ENCODE results near the gene GJB2.
A peak's percentile ranks its signal among the peaks of the same experiment; 100 is the strongest.

The GJB2 gene

DNA sequence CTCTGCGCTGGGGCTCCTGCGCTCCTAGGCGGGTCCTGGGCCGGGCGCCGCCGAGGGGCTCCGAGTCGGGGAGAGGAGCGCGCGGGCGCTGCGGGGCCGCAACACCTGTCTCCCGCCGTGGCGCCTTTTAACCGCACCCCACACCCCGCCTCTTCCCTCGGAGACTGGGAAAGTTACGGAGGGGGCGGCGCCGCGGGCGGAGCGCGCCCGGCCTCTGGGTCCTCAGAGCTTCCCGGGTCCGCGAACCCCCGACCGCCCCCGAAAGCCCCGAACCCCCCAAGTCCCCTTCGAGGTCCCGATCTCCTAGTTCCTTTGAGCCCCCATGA lies at the start of gene GJB2:
Gene GJB2 (minus strand): TSS at position 103 of the 326 bp plus-strand sequence. CDS start 3,357 bp downstream, outside the sequence.
- peak within 1 kb of the TSS; percentile 81 to 86 for H3K4me3 Mint-ChIP-seq
- H3K9me3 Mint-ChIP-seq, result no peaks in the 10 kb centered on the region
- DNase-seq (no peak), ATAC-seq (replicated peaks) (peak in 1 of 2 donors; percentile 4)
- H3K27me3 Mint-ChIP-seq, result peaks cover 48 to 50% of the 10 kb centered on the region in 2 donors
- peaks cover 21 to 31% of the 10 kb centered on the region in 2 donors for H3K4me1 Mint-ChIP-seq
- H3K36me3 Mint-ChIP-seq, result peaks cover 0 to 6% of the 10 kb centered on the region in 2 donors
- H3K27ac Mint-ChIP-seq, result peak within 1 kb of the TSS; percentile 31

DNA sequence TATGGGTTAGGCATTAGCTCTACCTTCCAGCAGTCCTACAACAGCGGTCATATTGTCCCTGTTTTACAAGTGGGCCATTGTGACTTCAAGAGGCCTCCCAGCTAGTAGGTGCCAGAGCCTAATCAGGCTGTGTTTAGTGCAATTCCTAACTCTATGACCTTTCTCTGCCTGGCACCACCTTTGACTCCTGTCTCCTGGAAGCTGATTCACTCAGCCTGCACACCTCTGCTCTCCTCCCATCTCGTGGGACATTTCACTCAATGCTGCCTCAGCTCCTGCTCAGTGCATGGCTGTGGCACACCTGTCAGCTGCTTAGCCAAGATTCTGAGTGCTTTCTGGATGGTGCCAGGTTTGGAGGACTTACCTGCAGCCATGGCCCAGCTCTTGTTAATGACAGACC lies 48.9 kb upstream of the GJB2 start:
- Mint-ChIP-seq H3K27me3 (peaks cover 34 to 36% of the 10 kb centered on the region in 2 donors), H3K4me3 (no peak overlapping the region), H3K27ac (no peak overlapping the region), H3K36me3 (no peaks in the 10 kb centered on the region), H3K4me1 (no peaks in the 10 kb centered on the region), H3K9me3 (peaks cover 6% of the 10 kb centered on the region in 2 donors)
- ATAC-seq (replicated peaks) (no peak), DNase-seq (no peak)

DNA sequence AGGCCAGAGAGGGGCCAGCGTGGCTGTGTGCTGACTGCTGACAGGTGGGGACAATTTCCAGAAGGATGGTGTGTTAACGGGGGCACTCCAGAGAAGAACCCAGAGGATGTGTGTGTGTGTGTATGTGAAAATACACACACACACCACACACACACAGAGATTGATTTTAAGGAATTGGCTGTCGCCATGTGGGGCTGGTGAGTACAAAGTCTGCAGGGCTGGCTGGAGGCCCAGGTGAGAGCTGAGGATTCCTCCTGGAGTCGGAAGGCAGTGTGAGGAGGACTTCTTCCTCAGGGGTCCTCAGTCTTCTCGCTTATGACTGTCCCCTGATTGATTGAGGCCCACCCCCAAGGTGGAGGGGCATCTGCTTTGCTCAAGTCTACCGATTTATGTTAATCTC lies 47.0 kb upstream of the GJB2 start:
- no peak overlapping the region for H3K27ac Mint-ChIP-seq
- H3K4me1 Mint-ChIP-seq, result no peaks in the 10 kb centered on the region
- peaks cover 37 to 39% of the 10 kb centered on the region in 2 donors for H3K27me3 Mint-ChIP-seq
- DNase-seq (no peak), ATAC-seq (replicated peaks) (no peak)
- peaks cover 5 to 6% of the 10 kb centered on the region in 2 donors for H3K9me3 Mint-ChIP-seq
- no peaks in the 10 kb centered on the region for H3K36me3 Mint-ChIP-seq
- H3K4me3 Mint-ChIP-seq, result no peak overlapping the region

- H3K36me3 Mint-ChIP-seq, result no peaks in the 10 kb centered on the region
- no peaks in the 10 kb centered on the region for H3K9me3 Mint-ChIP-seq
- DNase-seq (no peak), ATAC-seq (replicated peaks) (peak; percentile 14 to 23)
- H3K27me3 Mint-ChIP-seq, result peaks cover 39 to 54% of the 10 kb centered on the region in 2 donors
- H3K4me3 Mint-ChIP-seq, result peak overlapping the region in 1 of 2 donors; percentile 37
- no peak overlapping the region for H3K27ac Mint-ChIP-seq
- peaks cover 3 to 10% of the 10 kb centered on the region in 2 donors for H3K4me1 Mint-ChIP-seq
Observed at GRCh38 chr13:20232556-20233277, 40.0 kb upstream of the GJB2 start.

GRCh38 chr13:20231839-20232555 lies 39.3 kb upstream of the GJB2 start, which contains the start of gene GJB6:
Gene GJB6, minus strand, starts transcription at chr13:20232319. Its CDS starts 8,839 bp downstream, at chr13:20223480.
- peaks cover 3 to 10% of the 10 kb centered on the region in 2 donors for H3K4me1 Mint-ChIP-seq
- no peaks in the 10 kb centered on the region for H3K36me3 Mint-ChIP-seq
- H3K27me3 Mint-ChIP-seq, result peaks cover 41 to 53% of the 10 kb centered on the region in 2 donors
- DNase-seq, result no peak
- peak; percentile 46 to 57 for ATAC-seq (replicated peaks)
- H3K4me3 Mint-ChIP-seq, result peak within 1 kb of the TSS; percentile 62 to 69
- H3K9me3 Mint-ChIP-seq, result no peaks in the 10 kb centered on the region
- no peak within 1 kb of the TSS for H3K27ac Mint-ChIP-seq

DNA sequence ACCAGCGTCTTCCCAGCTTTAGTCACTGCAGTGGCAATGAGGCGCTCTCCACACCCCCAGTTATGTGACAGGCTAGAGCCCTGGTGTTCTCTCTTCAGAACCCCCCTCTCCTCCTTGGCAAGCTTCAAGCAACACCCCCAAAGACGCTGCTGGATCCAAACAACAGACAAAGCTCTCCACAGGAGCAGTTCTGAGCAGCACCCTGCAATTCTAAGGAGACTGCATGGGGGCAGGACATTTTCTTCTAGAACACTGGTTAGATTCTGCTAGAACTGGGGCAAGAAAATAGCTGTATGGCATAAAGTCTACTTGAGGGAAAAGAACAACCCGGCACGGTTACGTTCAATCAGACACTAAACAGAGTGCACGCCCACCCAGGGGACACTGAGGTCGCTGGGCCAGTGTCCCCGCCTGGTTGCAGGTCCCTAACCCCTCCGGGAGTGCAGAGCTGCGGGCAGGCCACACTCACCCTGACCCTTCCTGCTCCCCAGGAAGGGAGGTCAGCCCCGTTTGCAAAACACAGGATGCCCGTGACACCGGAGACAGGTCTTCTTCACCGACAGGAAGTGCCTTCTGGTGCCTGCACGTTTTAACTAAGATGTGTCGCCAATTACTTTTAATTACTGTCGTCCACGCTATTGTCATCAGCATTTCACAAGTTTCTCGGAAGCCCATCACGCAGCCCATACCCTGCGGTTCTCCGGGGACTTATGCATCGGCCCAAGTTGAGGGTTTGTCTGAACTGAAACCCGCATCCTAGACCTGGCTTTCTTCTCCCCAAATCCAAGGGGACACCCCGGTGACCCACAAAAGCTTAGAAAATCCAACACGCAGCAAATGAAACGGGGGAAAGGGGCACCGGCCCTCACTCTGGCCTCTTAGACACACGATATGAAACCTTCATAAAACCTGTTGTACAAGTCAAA lies 38.4 kb upstream of the GJB2 start:
- H3K4me3 Mint-ChIP-seq, result peak overlapping the region; percentile 62 to 69
- H3K9me3 Mint-ChIP-seq, result no peaks in the 10 kb centered on the region
- H3K27ac Mint-ChIP-seq, result no peak overlapping the region
- peaks cover 38 to 49% of the 10 kb centered on the region in 2 donors for H3K27me3 Mint-ChIP-seq
- no peak for DNase-seq
- peak in 1 of 2 donors; percentile 23 for ATAC-seq (replicated peaks)
- H3K36me3 Mint-ChIP-seq, result no peaks in the 10 kb centered on the region
- peaks cover 3 to 10% of the 10 kb centered on the region in 2 donors for H3K4me1 Mint-ChIP-seq

- no peaks in the 10 kb centered on the region for H3K36me3 Mint-ChIP-seq
- no peak for ATAC-seq (replicated peaks)
- DNase-seq, result no peak
- no peak overlapping the region for H3K4me3 Mint-ChIP-seq
- H3K4me1 Mint-ChIP-seq, result peaks cover 3 to 10% of the 10 kb centered on the region in 2 donors
- H3K9me3 Mint-ChIP-seq, result no peaks in the 10 kb centered on the region
- peaks cover 29 to 42% of the 10 kb centered on the region in 2 donors for H3K27me3 Mint-ChIP-seq
- no peak overlapping the region for H3K27ac Mint-ChIP-seq
Observed at GRCh38 chr13:20227730-20228129, 35.0 kb upstream of the GJB2 start.

- no peak for DNase-seq
- ATAC-seq (replicated peaks), result no peak
- no peaks in the 10 kb centered on the region for H3K9me3 Mint-ChIP-seq
- H3K27me3 Mint-ChIP-seq, result peaks cover 29 to 40% of the 10 kb centered on the region in 2 donors
- peaks cover 3 to 10% of the 10 kb centered on the region in 2 donors for H3K4me1 Mint-ChIP-seq
- H3K4me3 Mint-ChIP-seq, result no peak overlapping the region
- H3K27ac Mint-ChIP-seq, result no peak overlapping the region
- H3K36me3 Mint-ChIP-seq, result no peaks in the 10 kb centered on the region
Observed at GRCh38 chr13:20227288-20227687, 34.5 kb upstream of the GJB2 start.

DNA sequence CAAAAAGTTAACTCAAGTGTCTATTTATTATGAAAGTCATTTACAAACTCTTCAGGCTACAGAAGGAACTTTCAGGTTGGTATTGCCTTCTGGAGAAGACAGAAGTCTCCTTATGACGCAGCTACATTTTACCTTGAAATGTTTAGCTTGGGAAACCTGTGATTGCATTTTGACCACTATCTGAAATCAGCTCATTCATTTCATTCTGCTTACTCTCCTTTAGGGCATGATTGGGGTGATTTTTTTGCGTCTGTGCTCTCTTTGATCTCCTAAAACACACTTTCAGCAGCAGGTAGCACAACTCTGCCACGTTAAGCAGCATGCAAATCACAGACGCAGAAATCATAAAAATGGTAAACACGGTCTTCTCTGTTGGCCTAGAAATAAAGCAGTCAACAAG lies 29.8 kb upstream of the GJB2 start:
- H3K27ac Mint-ChIP-seq, result no peak overlapping the region
- peaks cover 19 to 20% of the 10 kb centered on the region in 2 donors for H3K27me3 Mint-ChIP-seq
- no peaks in the 10 kb centered on the region for H3K36me3 Mint-ChIP-seq
- no peaks in the 10 kb centered on the region for H3K9me3 Mint-ChIP-seq
- no peak overlapping the region for H3K4me3 Mint-ChIP-seq
- ATAC-seq (replicated peaks) (no peak), DNase-seq (no peak)
- H3K4me1 Mint-ChIP-seq, result peaks cover 0 to 3% of the 10 kb centered on the region in 2 donors

DNA sequence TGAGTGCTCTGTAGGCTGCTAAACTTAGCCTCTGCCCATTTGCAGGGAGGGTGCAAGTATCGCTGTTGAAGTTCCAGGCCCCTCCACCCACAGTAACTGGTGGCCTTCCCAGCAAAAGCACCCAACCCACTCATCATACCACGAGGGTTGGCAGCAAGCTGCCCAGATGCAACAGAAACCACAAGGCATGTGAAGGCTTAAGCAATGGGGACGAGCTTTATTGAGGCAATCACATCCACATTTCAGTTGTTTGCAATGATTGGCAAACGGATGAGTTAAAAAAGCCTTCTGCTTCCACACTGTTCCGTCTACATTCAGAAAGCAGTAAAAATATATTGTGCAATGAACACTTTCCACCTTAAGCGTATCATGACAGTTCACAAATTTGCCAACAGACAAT lies 29.0 kb upstream of the GJB2 start:
- Mint-ChIP-seq H3K9me3 (no peaks in the 10 kb centered on the region), H3K4me3 (no peak overlapping the region), H3K36me3 (no peaks in the 10 kb centered on the region), H3K4me1 (peaks cover 0 to 3% of the 10 kb centered on the region in 2 donors), H3K27me3 (peaks cover 15 to 17% of the 10 kb centered on the region in 2 donors), H3K27ac (no peak overlapping the region)
- DNase-seq (no peak), ATAC-seq (replicated peaks) (no peak)

DNA sequence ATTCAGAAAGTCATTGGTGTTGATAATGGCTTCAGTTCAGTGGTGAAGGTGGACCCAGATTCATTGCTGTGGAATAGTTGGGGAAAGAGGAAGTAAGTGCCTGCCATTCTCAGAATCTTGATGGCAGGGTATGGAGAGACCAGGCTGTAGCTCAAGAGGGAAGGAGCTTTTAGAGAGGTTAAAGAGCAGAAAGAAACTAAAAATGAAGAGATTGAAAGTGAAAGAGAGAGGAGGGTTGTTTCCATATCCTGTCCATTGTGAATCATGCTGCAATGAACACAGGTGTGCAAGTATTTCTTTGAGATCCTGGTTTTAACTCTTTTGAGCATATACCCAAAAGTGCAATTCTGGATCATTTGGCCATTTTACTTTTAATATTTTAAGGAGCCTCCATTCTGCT lies 26.8 kb upstream of the GJB2 start:
- Mint-ChIP-seq H3K4me1 (peaks cover 0 to 3% of the 10 kb centered on the region in 2 donors), H3K9me3 (no peaks in the 10 kb centered on the region), H3K27me3 (peaks cover 6 to 12% of the 10 kb centered on the region in 2 donors), H3K27ac (no peak overlapping the region), H3K4me3 (no peak overlapping the region), H3K36me3 (no peaks in the 10 kb centered on the region)
- ATAC-seq (replicated peaks) (peak in 1 of 2 donors; percentile 36), DNase-seq (no peak)

- H3K4me1 Mint-ChIP-seq, result peaks cover 0 to 3% of the 10 kb centered on the region in 2 donors
- no peak overlapping the region for H3K27ac Mint-ChIP-seq
- no peak overlapping the region for H3K4me3 Mint-ChIP-seq
- DNase-seq, result no peak
- H3K9me3 Mint-ChIP-seq, result peaks cover 0 to 4% of the 10 kb centered on the region in 2 donors
- no peaks in the 10 kb centered on the region for H3K36me3 Mint-ChIP-seq
- ATAC-seq (replicated peaks), result no peak
- peaks cover 4 to 20% of the 10 kb centered on the region in 2 donors for H3K27me3 Mint-ChIP-seq
Observed at GRCh38 chr13:20217168-20217567, 24.4 kb upstream of the GJB2 start.

GRCh38 chr13:20209948-20210347 lies 17.2 kb upstream of the GJB2 start:
- Mint-ChIP-seq H3K9me3 (peaks cover 0 to 4% of the 10 kb centered on the region in 2 donors), H3K27me3 (peaks cover 17 to 35% of the 10 kb centered on the region in 2 donors), H3K4me3 (no peak overlapping the region), H3K27ac (no peak overlapping the region), H3K36me3 (no peaks in the 10 kb centered on the region), H3K4me1 (no peaks in the 10 kb centered on the region)
- DNase-seq (no peak), ATAC-seq (replicated peaks) (no peak)

DNA sequence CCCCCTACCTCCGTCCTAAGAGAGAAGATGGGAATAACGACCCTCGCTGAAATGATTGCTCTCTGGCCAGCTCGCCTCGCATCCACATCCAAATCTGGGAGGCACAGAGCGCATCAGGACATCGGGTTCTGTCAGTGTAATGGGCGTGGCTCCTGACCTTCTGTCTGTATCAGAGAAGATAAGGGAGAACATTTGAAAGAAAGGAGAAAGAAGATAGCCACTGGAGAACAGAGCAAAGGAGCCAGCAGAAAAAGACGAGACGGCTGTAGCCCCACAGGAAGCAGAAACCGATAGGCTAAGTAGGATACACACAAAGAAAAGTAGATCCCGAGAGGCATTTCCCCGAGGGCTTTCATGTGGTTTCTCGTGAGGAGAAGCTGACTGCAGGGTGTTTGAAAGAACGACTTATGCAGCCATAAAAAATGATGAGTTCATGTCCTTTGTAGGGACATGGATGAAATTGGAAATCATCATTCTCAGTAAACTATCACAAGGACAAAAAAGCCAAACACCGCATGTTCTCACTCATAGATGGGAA lies 14.0 kb upstream of the GJB2 start:
- DNase-seq, result no peak
- peaks cover 20 to 23% of the 10 kb centered on the region in 2 donors for H3K27me3 Mint-ChIP-seq
- H3K4me3 Mint-ChIP-seq, result no peak overlapping the region
- peaks cover under 1 to 1% of the 10 kb centered on the region in 2 donors for H3K9me3 Mint-ChIP-seq
- H3K4me1 Mint-ChIP-seq, result no peaks in the 10 kb centered on the region
- no peak overlapping the region for H3K27ac Mint-ChIP-seq
- no peak for ATAC-seq (replicated peaks)
- no peaks in the 10 kb centered on the region for H3K36me3 Mint-ChIP-seq

Measured in stimulated activated naive B cell treated with anti-CD40 and anti-IgM and Interleukin-4, amounts not matched to agents 10 μg/mL and 1 μg/mL and 100 μg/mL, for 72 hours (primary cell).